Dermis blood vessel endothelial cell (primary cell): Measurements from ENCODE around the gene SCN11A. TPM values are rescaled to one million over a fixed set of nuclear protein-coding genes. Genes with fewer than 3 reads are reported as not detected.

Source experiments
- DNase-seq: peaks from one replicate; pipeline ENCODE4 v3.0.0; 2010
- total RNA-seq: library from RNA; depleted of rRNA; stranded (reverse); fragments of >200 nt; gene quantifications from 2 replicates; pipeline ENCODE4 v1.2.3, GENCODE V29; 2014

The SCN11A gene
- total RNA-seq: under 0.01 TPM in 1 of 2 replicates, not detected in the other

DNA sequence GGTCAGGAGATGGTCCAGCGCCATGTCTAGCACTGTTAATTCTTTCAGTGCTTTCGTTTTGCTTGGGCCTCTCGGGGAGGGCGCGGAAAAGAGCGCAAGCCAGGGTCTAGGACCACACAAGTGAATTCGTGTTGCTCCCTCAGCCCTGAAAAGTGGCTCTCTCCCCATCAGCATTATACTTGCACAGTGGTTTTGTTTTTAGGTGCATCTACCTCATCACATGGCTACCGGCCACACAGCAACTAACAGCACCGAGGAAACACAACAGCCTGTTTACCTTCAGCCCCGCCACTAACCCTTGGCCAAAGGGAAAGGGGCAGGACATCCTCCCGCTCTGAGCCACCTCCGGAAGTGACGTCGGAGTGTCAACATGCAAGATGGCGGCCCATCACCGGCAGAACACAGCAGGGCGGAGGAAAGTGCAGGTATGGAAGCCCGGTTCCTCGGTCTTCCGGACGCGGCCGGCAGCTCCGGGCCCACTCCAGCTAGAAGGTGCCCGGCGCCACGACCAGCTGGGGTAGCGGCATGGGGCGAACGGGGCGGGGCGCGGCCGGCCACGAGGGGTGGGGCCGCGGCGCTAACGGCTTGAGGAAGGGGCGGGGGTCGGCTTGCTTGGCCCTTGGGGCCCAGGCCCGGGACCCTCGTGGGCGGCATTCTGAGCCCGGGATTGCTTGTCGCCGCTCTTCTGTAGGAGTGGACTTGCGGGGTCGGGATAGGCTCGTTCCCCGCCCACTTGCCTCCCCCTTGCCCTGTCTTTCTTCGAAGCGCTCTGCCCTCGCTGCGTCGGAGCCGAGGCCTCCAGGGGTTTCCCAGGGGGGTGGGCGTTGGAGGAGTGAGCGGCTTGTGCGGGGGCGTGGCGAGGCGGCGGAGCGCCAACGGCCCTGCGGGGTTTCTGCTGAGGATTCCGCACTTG lies at the start of gene SCN11A, which contains the start of gene WDR48:
Gene SCN11A, minus strand, starts transcription at position 296 of the 913 bp plus-strand sequence. CDS start 101,582 bp downstream, outside the sequence.
Gene WDR48, plus strand, starts transcription at position 368 of the 913 bp plus-strand sequence. Its CDS starts 10 bp downstream, at position 378.
- peak; percentile 95 for DNase-seq

DNA sequence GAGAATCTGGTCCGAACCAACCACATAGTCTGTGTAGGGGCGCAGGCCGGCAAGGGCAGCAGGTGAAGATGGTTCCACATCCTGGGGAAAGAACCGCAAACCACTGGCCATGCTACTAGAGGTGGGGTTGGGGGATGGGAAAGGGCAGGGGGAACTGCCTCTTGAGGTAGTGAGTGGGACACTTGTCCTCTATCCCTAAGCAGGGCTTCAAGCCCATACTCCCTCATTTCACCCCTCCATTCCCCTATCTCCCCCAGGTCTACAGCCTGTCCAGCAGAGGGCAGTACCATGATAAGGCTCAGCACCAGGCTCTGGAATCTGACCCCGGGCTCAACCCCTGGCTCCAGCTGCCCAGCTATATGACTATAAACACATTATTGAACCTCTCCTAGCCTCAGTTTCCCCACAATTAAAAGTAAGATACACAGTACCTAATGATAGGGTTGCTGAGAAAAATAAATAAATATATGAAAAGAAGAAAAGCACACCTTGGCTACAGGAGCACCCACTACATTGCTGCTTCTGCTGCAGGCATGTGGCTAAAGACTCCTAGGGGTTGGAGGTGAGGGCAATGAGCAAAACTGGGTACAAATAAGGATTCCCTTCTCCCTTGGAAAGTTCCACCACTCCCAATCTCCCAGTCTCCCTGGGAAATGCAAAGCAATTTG lies 49.4 kb upstream of the SCN11A start:
- peak; percentile 71 for DNase-seq

DNA sequence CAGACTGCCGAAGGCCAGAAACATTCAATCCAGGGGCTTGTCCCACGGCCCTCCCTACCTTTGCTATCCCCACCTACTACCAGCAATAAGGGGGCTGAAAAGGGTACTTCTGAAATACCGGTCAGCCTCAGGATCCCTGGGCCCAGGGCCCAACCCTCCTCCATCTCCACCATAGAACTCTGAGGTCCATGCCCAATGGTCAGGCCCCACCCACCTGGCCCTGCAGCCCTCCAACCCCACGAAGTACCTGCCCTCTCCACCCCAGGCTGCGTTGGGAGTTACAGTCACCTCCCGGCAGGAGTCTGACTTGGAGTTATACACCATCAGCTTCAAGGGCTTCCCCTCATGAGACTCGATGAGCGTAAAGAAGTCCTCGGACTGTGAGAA lies 48.7 kb upstream of the SCN11A start:
- no peak for DNase-seq

DNA sequence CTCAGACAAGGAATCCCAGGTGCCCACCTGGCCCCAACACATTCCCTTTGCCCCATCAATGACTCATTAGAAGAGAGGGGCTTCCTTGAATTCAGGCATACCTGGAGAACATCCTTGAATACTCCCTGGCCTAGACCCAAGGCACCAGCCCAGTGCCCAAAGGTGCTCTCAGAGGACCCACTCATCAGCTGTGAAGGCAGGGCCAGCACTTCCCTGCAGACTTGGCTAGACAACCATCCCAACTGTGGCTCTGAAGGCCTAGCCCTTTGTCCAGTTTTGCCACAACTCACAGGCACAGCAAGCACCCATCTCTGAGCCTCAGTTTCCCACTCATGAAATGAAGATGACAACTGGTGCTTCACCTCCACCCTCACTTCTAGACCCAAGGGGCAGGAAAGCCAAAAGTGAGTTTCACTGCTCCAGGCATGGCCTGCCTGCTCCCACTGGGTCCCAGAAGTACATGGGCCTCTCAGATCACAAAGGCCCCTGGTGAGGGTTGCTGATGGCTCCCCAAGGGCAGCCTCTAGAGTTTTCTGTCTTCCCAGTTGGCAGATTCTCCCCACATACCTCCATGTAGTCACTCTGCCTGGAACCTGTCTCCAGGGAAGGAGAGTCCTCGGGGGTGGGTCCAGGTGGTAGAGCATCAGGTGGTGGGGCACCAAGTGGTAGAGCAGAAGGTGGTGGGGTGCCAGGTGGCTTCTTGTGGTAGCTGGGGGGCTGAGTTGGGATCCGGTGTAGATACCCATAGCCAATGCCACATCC lies 48.2 kb upstream of the SCN11A start:
- no peak for DNase-seq

DNA sequence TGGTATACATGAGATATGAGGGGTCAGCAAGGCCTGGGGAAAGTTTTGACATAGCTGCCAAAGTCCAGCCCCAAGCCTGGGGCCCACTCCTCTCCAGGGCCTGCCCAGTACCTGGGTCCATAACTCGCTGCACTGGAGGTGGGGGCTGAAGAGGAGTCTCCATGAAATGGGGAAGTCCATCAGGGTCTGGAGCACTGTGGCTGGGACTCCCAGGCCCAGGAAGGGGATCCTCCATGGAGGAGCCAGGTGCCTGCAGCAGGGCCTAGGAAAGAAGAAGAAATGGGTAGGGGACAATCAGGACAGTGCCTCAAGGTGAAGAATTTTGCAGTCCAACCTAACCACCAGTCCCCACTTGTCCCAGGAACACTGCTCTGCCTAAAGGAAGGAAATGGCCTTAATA lies 47.5 kb upstream of the SCN11A start:
- DNase-seq: no peak

DNA sequence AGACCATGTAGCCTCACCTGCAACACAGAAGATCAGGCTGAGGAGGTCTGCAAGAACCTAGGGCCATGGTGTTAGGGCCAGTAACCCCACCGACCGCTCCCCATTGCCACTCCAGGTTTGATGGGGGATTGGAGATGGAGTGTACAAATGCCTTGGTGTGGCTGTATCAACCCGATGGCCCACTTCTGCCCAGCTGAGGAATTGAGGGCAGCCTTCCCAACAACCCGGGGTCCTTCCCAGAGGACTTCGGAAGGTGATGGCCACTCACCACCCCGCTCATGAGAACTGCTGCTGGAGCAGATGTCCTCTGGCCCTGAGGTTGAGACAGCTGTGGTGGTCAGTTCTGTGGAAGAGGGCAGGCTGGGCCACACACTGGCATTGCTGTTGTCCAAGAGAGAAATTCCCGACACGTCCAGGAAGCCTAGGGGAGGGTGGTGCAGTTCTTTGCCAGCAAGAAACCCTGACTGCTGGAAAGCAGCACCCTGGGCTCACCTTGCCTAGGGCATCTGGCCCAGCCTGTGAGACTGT lies 46.8 kb upstream of the SCN11A start:
- no peak for DNase-seq

DNA sequence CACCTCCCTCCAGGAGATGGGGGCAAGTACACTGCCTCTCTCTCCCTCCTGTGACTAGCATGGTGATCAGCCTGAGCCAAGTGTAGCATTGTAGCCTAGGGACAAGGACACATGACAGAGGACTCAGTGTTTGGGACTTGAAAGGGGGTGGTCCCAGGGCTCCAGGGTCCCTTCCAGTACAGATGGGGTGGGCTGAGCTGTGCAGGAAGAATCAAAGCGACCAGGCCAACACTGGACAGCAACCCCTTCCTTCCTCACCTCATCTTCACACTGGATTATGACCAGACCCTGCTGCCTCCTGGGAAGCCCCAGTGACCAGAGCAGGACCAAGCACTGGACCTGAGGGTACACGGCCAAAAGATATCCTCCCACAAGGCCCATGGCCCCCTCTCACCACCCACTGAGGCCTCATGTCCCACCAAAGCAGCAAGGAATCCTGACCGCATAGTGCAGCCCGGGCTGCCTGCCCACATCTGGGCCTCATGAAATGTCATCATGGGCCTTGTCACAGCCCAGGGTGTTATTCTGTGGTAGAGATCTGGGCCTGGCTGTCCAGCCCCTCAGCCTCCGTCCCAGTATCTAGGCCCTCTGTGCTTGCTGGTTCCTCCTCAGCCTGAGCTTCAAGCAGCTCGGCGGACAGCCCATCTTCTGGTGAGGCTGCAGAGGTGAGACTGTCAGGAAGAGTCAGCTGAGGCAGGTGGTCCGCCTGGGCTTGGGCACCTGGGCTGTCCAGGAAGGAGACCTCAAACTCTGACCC lies 46.1 kb upstream of the SCN11A start:
- no peak for DNase-seq

DNA sequence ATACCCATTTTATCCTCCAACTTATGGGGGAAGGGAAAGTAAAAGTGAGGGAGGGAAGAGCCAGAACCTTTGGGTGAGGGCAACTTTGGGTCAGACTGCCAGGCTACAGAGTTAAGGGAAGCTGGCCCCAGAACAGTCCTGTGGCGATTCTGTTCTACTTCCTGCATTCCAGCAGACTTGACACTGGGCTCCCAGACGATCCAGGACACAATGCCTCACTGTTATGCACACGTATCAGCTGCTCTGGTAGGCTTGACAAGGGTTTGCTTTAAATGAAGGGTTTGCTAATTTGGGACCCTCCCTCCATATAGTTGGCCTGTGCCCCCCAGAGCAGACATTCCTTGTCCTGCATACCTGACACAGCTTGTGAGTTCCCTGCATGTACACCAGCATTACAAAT lies 45.0 kb upstream of the SCN11A start:
- DNase-seq: peak; percentile 40

DNA sequence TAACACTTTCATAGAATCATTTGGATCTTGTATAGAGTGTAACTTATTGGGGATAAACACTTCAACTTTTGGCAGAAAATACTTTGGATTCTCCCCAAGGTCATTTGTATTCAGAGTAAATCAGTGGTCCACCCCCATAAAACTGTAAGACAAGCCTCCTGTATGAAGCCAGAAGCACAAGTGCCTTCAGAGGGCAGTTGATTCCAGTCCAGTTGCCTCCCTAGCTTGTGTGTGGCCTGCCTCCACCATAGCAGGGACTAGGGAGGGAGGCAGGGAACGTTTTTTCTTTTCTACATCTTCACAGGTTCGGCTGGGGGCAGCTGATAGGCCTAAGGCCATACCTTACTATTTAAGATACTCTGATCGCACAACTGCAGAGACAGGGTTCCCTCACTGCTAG lies 44.0 kb upstream of the SCN11A start:
- DNase-seq: no peak

DNA sequence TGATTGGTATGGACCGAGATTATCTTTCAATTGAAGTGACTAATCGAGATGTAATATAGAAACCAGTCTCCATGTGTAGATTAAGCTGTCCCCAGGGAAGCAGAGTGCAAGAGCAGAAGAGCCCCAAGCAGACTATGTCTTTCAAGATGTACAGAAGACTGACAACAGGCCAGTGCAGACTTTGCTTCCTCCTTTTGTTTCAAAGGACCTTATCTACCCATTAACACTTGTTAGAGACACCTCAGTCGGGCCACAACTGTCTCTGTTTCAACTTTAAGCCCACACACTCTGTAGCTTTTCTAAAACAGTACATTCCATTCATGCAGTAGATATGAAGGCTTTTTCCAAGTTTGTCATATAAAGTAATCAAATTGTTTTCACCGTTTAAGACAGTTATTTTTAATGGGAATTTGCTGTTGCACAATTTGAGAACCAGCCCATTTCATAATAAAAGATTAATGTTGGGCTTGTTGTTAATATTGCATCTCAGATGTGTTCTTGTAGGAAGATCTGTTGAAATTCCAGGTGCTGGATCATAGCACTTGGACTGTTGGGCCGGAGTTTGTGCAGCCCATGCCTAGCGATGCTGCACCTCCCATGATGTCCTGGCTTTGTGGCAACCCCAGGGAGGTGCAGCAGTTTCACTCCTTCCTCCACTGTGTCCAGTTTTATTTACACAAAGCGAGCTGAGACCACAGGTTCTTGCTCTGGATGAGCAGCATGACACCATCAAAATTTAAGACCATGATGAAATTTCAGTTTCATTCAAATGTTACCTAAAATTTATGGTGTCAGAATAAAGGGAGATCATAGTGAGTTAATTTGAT lies 43.3 kb upstream of the SCN11A start:
- no peak for DNase-seq

DNA sequence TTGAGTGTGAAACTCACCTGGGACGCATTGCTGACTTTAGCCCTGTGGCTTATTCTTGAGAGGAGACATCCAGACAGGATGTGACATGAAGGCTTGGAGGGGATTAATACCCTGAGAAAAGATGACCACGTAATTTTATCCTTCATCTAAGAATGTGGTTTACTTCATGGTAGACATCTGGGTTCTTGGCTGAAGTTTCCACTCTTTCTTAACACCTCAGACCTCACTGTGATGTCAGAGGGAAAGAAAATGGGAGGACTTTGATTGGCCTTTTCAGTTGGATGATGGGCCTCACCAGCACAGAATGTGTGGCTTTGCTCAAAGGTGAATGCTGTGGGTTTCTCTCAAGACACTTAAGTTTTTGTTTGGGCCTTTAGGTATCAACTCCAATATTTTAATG lies 39.2 kb upstream of the SCN11A start:
- no peak for DNase-seq

DNA sequence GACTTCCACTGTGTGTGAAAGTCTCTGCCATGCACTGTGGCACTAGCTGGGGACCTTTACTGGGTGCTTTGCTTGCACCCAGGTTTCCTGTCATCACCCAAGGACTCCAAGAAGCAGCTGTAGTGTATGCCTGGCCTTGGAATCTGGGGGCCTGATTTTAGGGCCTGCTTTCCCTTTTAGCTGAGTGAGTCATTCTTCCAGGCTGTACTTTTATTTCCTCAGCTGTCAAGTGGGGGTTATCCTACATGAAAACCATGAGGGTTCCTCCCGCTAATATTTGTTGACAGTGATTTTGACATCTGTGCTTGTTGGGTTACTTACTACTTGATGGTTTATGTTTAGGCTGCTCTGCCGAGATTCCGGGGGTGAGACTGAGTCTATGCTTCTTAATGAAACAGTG lies 37.1 kb upstream of the SCN11A start:
- peak; percentile 28 for DNase-seq

DNA sequence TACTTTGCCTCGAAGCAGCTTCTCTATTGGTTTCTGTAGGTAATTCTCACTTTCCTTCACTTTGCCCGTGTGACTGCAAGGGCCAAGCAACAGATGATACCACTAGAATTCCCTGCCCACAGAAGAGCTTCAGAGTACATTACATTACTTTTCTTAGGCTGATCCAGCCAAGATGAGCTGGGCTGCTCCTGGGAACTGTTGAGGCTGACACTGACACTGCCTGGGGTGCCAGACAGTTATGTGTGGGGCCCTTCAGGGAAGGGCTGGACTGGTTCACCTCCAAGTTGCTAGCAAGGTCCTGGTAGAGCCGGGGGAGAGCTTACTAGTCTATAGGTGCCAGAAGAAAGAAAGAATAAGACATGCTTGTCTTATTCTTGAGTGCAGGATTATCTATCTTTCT lies 36.7 kb upstream of the SCN11A start:
- DNase-seq: no peak

DNA sequence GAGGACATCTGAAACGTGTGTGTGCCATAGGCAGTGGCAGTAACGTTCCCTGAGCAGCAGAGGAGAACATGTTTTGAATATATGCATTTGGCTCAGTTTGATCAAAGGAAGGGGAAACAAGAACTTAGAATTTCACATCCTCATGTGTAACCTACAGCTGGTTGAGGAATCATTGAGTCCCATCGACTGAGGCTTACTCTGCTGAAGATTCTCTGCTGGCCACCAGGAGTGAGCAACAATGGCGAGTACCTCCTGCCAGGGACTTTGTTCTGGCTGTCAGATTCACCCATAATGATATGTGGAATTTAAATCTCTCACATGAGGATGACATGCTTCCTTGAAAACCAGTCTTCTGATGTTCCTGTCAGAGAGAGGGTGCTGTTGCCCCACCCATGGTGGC lies 34.4 kb upstream of the SCN11A start:
- DNase-seq: no peak

DNA sequence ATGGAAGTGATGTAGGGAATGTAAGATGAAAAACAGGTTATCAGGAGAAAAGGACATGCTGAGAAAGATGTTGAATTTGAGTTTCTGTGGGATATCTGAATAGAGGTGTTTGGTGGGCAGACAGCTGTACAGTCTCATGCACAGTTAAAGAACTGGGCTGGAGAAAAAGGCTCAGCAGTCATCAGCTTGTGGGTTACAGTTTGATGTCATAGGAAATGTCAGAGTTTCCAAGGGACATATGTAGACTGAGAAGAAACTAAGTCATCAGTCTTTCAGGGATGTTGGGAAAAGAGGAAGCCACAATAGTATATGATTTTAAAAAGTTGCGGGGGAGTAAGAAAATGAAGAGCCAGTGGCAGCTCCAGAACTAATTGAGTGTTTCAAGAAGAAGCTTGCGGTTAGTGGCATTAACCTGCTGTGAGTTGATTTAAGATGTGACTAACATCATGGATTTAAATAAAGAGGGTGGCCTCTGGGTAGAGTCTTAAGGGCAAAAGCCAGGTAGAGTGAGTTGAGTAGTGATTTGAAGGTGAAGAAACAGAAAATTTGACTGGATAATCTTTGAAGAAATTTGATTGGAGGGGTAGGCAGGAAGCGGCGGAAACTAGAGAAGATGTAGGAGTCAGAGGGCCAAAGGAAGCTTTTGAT lies 31.0 kb upstream of the SCN11A start:
- no peak for DNase-seq

DNA sequence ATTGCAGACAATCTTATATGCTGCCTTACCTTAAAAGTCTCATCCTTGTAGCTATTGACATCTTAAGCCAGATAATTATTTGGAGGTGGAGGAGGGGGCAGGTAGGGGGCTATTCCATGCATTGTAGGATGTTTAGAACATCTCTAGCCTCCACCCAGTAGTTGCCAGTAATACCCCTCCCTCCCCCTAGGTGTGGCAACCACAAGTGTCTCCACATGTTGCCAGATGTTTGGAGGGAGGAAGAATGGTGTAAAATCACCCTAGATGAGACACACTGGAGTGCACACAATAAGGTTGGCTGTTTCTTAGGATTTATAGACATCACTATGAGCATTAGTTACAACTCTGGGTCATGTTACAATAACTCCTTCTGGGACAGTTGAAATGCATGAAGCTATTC lies 28.3 kb upstream of the SCN11A start:
- DNase-seq: no peak

DNA sequence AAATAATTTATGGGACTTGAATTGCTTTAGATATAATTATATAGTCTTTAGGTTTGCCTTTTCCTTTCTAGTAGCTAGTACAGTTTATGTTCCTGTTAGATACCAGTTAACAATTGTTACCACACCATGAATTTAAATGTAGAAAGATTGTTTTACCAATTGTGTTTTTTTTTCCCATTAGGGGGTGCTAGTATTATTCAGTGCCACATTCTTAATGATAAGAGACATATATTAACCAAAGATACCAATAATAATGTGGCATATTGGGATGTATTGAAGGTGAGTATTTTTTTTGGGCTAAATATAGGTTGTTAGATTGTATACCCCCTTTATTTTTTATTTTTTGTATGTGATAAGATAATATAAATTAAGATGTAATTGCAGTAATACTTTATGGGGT lies 27.8 kb upstream of the SCN11A start:
- DNase-seq: no peak

DNA sequence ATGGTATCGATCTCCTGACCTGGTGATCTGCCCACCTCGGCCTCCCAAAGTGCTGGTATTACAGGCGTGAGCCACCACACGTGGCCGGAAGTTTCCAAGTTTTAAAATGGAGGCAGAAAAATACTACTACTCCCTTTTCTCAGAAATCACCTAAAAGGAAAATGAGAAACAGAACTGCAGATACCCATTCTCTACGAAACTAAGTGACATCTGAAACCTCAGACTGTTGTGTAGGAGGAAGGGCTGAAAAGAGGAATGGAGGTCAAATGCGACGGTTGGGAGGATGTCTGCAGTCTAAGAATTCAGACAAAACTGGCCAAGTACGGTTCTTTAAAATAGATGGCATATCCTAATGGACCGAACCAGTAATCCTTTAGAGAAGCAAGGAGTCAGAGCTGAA lies 24.2 kb upstream of the SCN11A start:
- no peak for DNase-seq

DNA sequence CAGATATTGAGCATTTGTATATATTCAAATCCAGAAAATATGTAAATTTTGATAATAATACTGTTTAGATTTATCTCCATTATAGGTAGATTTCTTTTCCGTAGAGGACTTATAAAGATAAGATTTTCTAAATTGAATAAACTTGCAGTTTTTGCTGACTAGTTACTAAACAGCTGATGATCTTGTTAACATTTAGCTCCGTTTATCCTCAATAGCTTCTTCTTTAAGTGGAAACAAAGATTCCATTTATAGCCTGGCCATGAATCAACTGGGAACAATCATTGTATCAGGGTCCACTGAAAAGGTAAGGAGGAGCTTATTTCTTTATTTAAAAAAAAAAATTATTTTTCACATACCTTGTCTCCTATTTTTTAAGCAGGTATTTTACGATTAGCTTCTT lies 16.8 kb upstream of the SCN11A start:
- DNase-seq: no peak

DNA sequence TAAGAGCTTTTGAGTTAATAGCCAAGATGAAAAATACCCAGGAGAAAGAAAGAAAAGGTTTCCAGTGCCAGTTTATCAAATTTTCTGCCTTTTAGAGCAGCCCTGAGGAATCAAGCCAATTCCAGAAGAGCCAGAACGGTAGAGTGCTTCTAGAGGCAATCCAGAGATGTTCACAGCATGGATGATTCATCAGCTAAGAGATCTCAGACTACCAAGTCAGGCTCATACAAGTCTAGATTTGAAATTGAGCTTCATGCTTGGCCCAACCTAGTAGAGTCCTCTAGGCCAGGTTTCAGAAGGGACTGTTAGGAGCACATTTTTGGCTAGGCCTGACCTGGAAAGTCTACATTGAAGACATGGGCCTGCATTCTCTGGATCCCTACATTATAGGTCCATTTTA lies 15.5 kb upstream of the SCN11A start:
- no peak for DNase-seq

DNA sequence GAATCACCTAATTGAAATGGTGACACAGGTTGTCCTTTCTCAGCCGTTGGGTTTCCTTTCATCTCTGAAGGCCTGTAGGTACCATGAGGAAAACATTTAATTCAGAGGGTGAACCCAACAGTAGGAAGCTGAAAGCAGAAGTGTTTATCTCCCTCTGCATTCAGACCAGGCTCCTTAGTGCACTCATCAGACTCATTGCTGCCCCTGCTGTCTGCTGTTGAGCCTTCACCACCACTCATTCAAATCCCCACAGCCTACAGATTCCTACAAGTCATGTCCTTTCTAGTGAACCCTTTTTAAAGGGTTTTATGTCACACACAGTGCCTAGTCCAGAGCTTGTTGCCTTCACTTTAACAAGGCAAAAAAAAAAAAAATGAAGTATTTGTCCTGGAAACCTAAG lies 13.5 kb upstream of the SCN11A start:
- peak; percentile 46 for DNase-seq
